Measurements from ENCODE around the gene RNF111. TPM values are rescaled to one million over a fixed set of nuclear protein-coding genes. Genes with fewer than 3 reads are reported as not detected.
A peak's percentile ranks its signal among the peaks of the same experiment; 100 is the strongest.

Gene RNF111
- polyA plus RNA-seq, 1 donor = 30.7 TPM

GRCh38 chr15:59020322-59020721 lies 32.9 kb downstream of the RNF111 start:
- DNase-seq = no peak
- Histone ChIP-seq H3K27ac (ENCODE audit: low read length) (no peak overlapping the region), H3K36me3 (ENCODE audit: control insufficient read depth, insufficient read depth, low read length) (peaks cover 4% of the 10 kb centered on the region), H3K27me3 (ENCODE audit: control insufficient read depth, insufficient read depth, low read length) (no peaks in the 10 kb centered on the region), H3K4me3 (ENCODE audit: low read length) (no peak overlapping the region), H3K4me1 (ENCODE audit: control insufficient read depth, insufficient read depth, low read length) (no peaks in the 10 kb centered on the region), H3K9me3 (ENCODE audit: control insufficient read depth, low read depth, low read length) (no peaks in the 10 kb centered on the region)

GRCh38 chr15:59022188-59022587 lies 34.7 kb downstream of the RNF111 start:
- Histone ChIP-seq H3K4me3 (ENCODE audit: low read length) (no peak overlapping the region), H3K4me1 (ENCODE audit: control insufficient read depth, insufficient read depth, low read length) (no peaks in the 10 kb centered on the region), H3K36me3 (ENCODE audit: control insufficient read depth, insufficient read depth, low read length) (peaks cover 2% of the 10 kb centered on the region), H3K27ac (ENCODE audit: low read length) (no peak overlapping the region), H3K9me3 (ENCODE audit: control insufficient read depth, low read depth, low read length) (no peaks in the 10 kb centered on the region), H3K27me3 (ENCODE audit: control insufficient read depth, insufficient read depth, low read length) (no peaks in the 10 kb centered on the region)
- WGBS (ENCODE audit: insufficient coverage, low lambda C conversion rate) = no CpG with 5 or more reads among the region's 1 CpG
- DNase-seq = no peak

- H3K27me3 ChIP-seq (ENCODE audit: control insufficient read depth, insufficient read depth, low read length) = no peaks in the 10 kb centered on the region
- H3K4me3 ChIP-seq (ENCODE audit: low read length) = no peak overlapping the region
- peaks cover 6% of the 10 kb centered on the region for H3K36me3 ChIP-seq (ENCODE audit: control insufficient read depth, insufficient read depth, low read length)
- H3K4me1 ChIP-seq (ENCODE audit: control insufficient read depth, insufficient read depth, low read length) = no peaks in the 10 kb centered on the region
- 100% methylated on average over 1 of the region's 3 CpGs for WGBS (ENCODE audit: insufficient coverage, low lambda C conversion rate)
- H3K27ac ChIP-seq (ENCODE audit: low read length) = no peak overlapping the region
- no peaks in the 10 kb centered on the region for H3K9me3 ChIP-seq (ENCODE audit: control insufficient read depth, low read depth, low read length)
- no peak for DNase-seq
Measured at GRCh38 chr15:59026207-59026606, 38.7 kb downstream of the RNF111 start.

GRCh38 chr15:59028387-59028955 lies 41.0 kb downstream of the RNF111 start:
- H3K36me3 ChIP-seq (ENCODE audit: control insufficient read depth, insufficient read depth, low read length) = peaks cover 17% of the 10 kb centered on the region
- no peak overlapping the region for H3K4me3 ChIP-seq (ENCODE audit: low read length)
- H3K9me3 ChIP-seq (ENCODE audit: control insufficient read depth, low read depth, low read length) = no peaks in the 10 kb centered on the region
- no peak overlapping the region for H3K27ac ChIP-seq (ENCODE audit: low read length)
- no CpG with 5 or more reads among the region's 4 CpGs for WGBS (ENCODE audit: insufficient coverage, low lambda C conversion rate)
- H3K4me1 ChIP-seq (ENCODE audit: control insufficient read depth, insufficient read depth, low read length) = no peaks in the 10 kb centered on the region
- DNase-seq = no peak
- no peaks in the 10 kb centered on the region for H3K27me3 ChIP-seq (ENCODE audit: control insufficient read depth, insufficient read depth, low read length)

- no peaks in the 10 kb centered on the region for H3K27me3 ChIP-seq (ENCODE audit: control insufficient read depth, insufficient read depth, low read length)
- no peak for DNase-seq
- H3K9me3 ChIP-seq (ENCODE audit: control insufficient read depth, low read depth, low read length) = no peaks in the 10 kb centered on the region
- WGBS (ENCODE audit: insufficient coverage, low lambda C conversion rate) = no CpG with 5 or more reads among the region's 1 CpG
- no peak overlapping the region for H3K4me3 ChIP-seq (ENCODE audit: low read length)
- peaks cover 17% of the 10 kb centered on the region for H3K36me3 ChIP-seq (ENCODE audit: control insufficient read depth, insufficient read depth, low read length)
- H3K4me1 ChIP-seq (ENCODE audit: control insufficient read depth, insufficient read depth, low read length) = no peaks in the 10 kb centered on the region
- H3K27ac ChIP-seq (ENCODE audit: low read length) = no peak overlapping the region
Measured at GRCh38 chr15:59029554-59029953, 42.1 kb downstream of the RNF111 start.

- DNase-seq = peak in 1 of 2 donors; percentile 34
- H3K4me1 ChIP-seq (ENCODE audit: control insufficient read depth, insufficient read depth, low read length) = no peaks in the 10 kb centered on the region
- peaks cover 22% of the 10 kb centered on the region for H3K36me3 ChIP-seq (ENCODE audit: control insufficient read depth, insufficient read depth, low read length)
- 61% methylated on average over 2 of the region's 3 CpGs for WGBS (ENCODE audit: insufficient coverage, low lambda C conversion rate)
- peaks cover 4% of the 10 kb centered on the region for H3K9me3 ChIP-seq (ENCODE audit: control insufficient read depth, low read depth, low read length)
- H3K27me3 ChIP-seq (ENCODE audit: control insufficient read depth, insufficient read depth, low read length) = no peaks in the 10 kb centered on the region
- no peak overlapping the region for H3K27ac ChIP-seq (ENCODE audit: low read length)
- H3K4me3 ChIP-seq (ENCODE audit: low read length) = no peak overlapping the region
Measured at GRCh38 chr15:59035201-59035600, 47.7 kb downstream of the RNF111 start.

- Histone ChIP-seq H3K9me3 (ENCODE audit: control insufficient read depth, low read depth, low read length) (peaks cover 4% of the 10 kb centered on the region), H3K27me3 (ENCODE audit: control insufficient read depth, insufficient read depth, low read length) (no peaks in the 10 kb centered on the region), H3K4me1 (ENCODE audit: control insufficient read depth, insufficient read depth, low read length) (no peaks in the 10 kb centered on the region), H3K36me3 (ENCODE audit: control insufficient read depth, insufficient read depth, low read length) (peaks cover 9% of the 10 kb centered on the region), H3K27ac (ENCODE audit: low read length) (no peak overlapping the region), H3K4me3 (ENCODE audit: low read length) (no peak overlapping the region)
- no peak for DNase-seq
- 100% methylated on average over 1 of the region's 2 CpGs for WGBS (ENCODE audit: insufficient coverage, low lambda C conversion rate)
Measured at GRCh38 chr15:59039225-59039624, 51.8 kb downstream of the RNF111 start.

GRCh38 chr15:59042041-59042440 lies 54.6 kb downstream of the RNF111 start:
- H3K27me3 ChIP-seq (ENCODE audit: control insufficient read depth, insufficient read depth, low read length) = no peaks in the 10 kb centered on the region
- H3K4me1 ChIP-seq (ENCODE audit: control insufficient read depth, insufficient read depth, low read length) = no peaks in the 10 kb centered on the region
- no peak for DNase-seq
- H3K27ac ChIP-seq (ENCODE audit: low read length) = no peak overlapping the region
- H3K9me3 ChIP-seq (ENCODE audit: control insufficient read depth, low read depth, low read length) = no peaks in the 10 kb centered on the region
- H3K36me3 ChIP-seq (ENCODE audit: control insufficient read depth, insufficient read depth, low read length) = peaks cover 6% of the 10 kb centered on the region
- 90% methylated on average over 2 of the region's 6 CpGs for WGBS (ENCODE audit: insufficient coverage, low lambda C conversion rate)
- no peak overlapping the region for H3K4me3 ChIP-seq (ENCODE audit: low read length)

- Histone ChIP-seq H3K4me1 (ENCODE audit: control insufficient read depth, insufficient read depth, low read length) (no peaks in the 10 kb centered on the region), H3K9me3 (ENCODE audit: control insufficient read depth, low read depth, low read length) (no peaks in the 10 kb centered on the region), H3K27me3 (ENCODE audit: control insufficient read depth, insufficient read depth, low read length) (no peaks in the 10 kb centered on the region), H3K4me3 (ENCODE audit: low read length) (no peak overlapping the region), H3K36me3 (ENCODE audit: control insufficient read depth, insufficient read depth, low read length) (peaks cover 13% of the 10 kb centered on the region), H3K27ac (ENCODE audit: low read length) (no peak overlapping the region)
- 100% methylated on average over 1 of the region's 3 CpGs for WGBS (ENCODE audit: insufficient coverage, low lambda C conversion rate)
- DNase-seq = no peak
Measured at GRCh38 chr15:59048897-59049296, 61.4 kb downstream of the RNF111 start.

GRCh38 chr15:59051873-59052861 lies 64.7 kb downstream of the RNF111 start:
- no peak for DNase-seq
- no peaks in the 10 kb centered on the region for H3K4me1 ChIP-seq (ENCODE audit: control insufficient read depth, insufficient read depth, low read length)
- H3K27ac ChIP-seq (ENCODE audit: low read length) = no peak overlapping the region
- no peak overlapping the region for H3K4me3 ChIP-seq (ENCODE audit: low read length)
- peaks cover 28% of the 10 kb centered on the region for H3K36me3 ChIP-seq (ENCODE audit: control insufficient read depth, insufficient read depth, low read length)
- no CpG with 5 or more reads among the region's 2 CpGs for WGBS (ENCODE audit: insufficient coverage, low lambda C conversion rate)
- H3K9me3 ChIP-seq (ENCODE audit: control insufficient read depth, low read depth, low read length) = no peaks in the 10 kb centered on the region
- H3K27me3 ChIP-seq (ENCODE audit: control insufficient read depth, insufficient read depth, low read length) = no peaks in the 10 kb centered on the region
